MM.1S (cell line): ENCODE data around the gene TMEM121B.

Experiments
- DNase-seq: peaks from one replicate; pipeline ENCODE4 v3.0.0-alpha.2; 2015
- H2AFZ ChIP-seq: fragments of 300-600 bp; sonication (generic); 2 replicates; pipeline ENCODE4 v1.6.0; 2016; ENCODE audit warnings: antibody characterized with exemption, low read length
- H3F3A ChIP-seq: fragments of 300-600 bp; sonication (generic); 2 replicates; pipeline ENCODE4 v1.6.1; 2016; ENCODE audit warnings: mild to moderate bottlenecking, antibody characterized with exemption, low read length, moderate library complexity, mixed read lengths; ENCODE audit not compliant: insufficient read depth
- H3K27ac ChIP-seq: fragments of 300-600 bp; sonication (generic); 2 replicates; pipeline ENCODE4 v1.5.1; 2016; ENCODE audit warnings: mild to moderate bottlenecking, low read length
- H3K27me3 ChIP-seq: fragments of 300-600 bp; sonication (generic); replicated peaks from 2 replicates; pipeline ENCODE4 v1.6.0; 2016; ENCODE audit warnings: low read length; ENCODE audit not compliant: insufficient read depth
- H3K36me3 ChIP-seq: fragments of 300-600 bp; sonication (generic); replicated peaks from 2 replicates; pipeline ENCODE4 v1.6.1; 2016; ENCODE audit warnings: mild to moderate bottlenecking, low read length, mixed read lengths; ENCODE audit not compliant: insufficient read depth
- H3K4me1 ChIP-seq: fragments of 300-600 bp; sonication (generic); 2 replicates; pipeline ENCODE4 v1.6.1; 2016; ENCODE audit warnings: low read length, mixed read lengths
- H3K4me2 ChIP-seq: fragments of 300-600 bp; sonication (generic); 2 replicates; pipeline ENCODE4 v1.6.0; 2016; ENCODE audit warnings: low read depth, low read length
- H3K4me3 ChIP-seq: fragments of 300-600 bp; sonication (generic); 2 replicates; pipeline ENCODE4 v1.5.1; 2016; ENCODE audit warnings: low read length, mixed read lengths
- H3K79me2 ChIP-seq: fragments of 300-600 bp; sonication (generic); 2 replicates; pipeline ENCODE4 v1.6.1; 2016; ENCODE audit warnings: mixed run types, low read length, mixed read lengths
- H3K9ac ChIP-seq: fragments of 300-600 bp; sonication (generic); 2 replicates; pipeline ENCODE4 v1.6.1; 2016; ENCODE audit warnings: low read length, mixed read lengths
- H3K9me2 ChIP-seq: fragments of 300-600 bp; sonication (generic); replicated peaks from 2 replicates; pipeline ENCODE4 v1.6.1; 2016; ENCODE audit warnings: mild to moderate bottlenecking, low read length, mixed read lengths; ENCODE audit not compliant: insufficient read depth
- H3K9me3 ChIP-seq: fragments of 300-600 bp; sonication (generic); replicated peaks from 2 replicates; pipeline ENCODE4 v1.6.1; 2016; ENCODE audit warnings: mild to moderate bottlenecking, low read length, mixed read lengths; ENCODE audit not compliant: insufficient read depth
- H4K20me1 ChIP-seq: fragments of 300-600 bp; sonication (generic); 2 replicates; pipeline ENCODE4 v1.6.1; 2016; ENCODE audit warnings: mild to moderate bottlenecking, low read length, moderate library complexity, mixed read lengths; ENCODE audit not compliant: insufficient read depth
- CTCF ChIP-seq: fragments of 300-600 bp; sonication (generic); IDR thresholded peaks from 2 replicates; pipeline ENCODE4 v1.5.1; 2016; ENCODE audit warnings: antibody characterized with exemption, low read length, mixed read lengths
- EZH2 ChIP-seq: fragments of 300-600 bp; sonication (generic); optimal IDR thresholded peaks from 2 replicates; pipeline ENCODE3; 2017; ENCODE audit warnings: low read depth, mild to moderate bottlenecking, antibody characterized with exemption, low read length, mixed read lengths
- EZH2phosphoT487 ChIP-seq: fragments of 300-600 bp; sonication (generic); IDR thresholded peaks from 2 replicates; pipeline ENCODE4 v1.6.1; 2018; ENCODE audit warnings: antibody characterized with exemption, low read length

Gene TMEM121B

GRCh38 chr22:17135153-17135760 lies 14.1 kb upstream of the TMEM121B start:
- no peak overlapping the region for H2AFZ ChIP-seq
- no peaks in the 10 kb centered on the region for H3K27me3 ChIP-seq
- H3K4me2 ChIP-seq, result no peak overlapping the region
- no peaks in the 10 kb centered on the region for H3K79me2 ChIP-seq
- no peaks in the 10 kb centered on the region for H4K20me1 ChIP-seq
- TF ChIP-seq EZH2 (no peak), CTCF (no peak), EZH2phosphoT487 (no peak)
- H3K9ac ChIP-seq, result no peak overlapping the region
- no peak overlapping the region for H3K27ac ChIP-seq
- no peak overlapping the region for H3K4me3 ChIP-seq
- peaks cover 7% of the 10 kb centered on the region for H3K4me1 ChIP-seq
- no peaks in the 10 kb centered on the region for H3K9me3 ChIP-seq
- no peaks in the 10 kb centered on the region for H3K36me3 ChIP-seq
- H3F3A ChIP-seq, result no peaks in the 10 kb centered on the region
- DNase-seq, result no peak
- no peaks in the 10 kb centered on the region for H3K9me2 ChIP-seq

- H3K9me3 ChIP-seq, result no peaks in the 10 kb centered on the region
- TF ChIP-seq EZH2phosphoT487 (no peak), EZH2 (no peak), CTCF (no peak)
- no peak overlapping the region for H2AFZ ChIP-seq
- peaks cover 7% of the 10 kb centered on the region for H3K4me1 ChIP-seq
- H3K9me2 ChIP-seq, result no peaks in the 10 kb centered on the region
- no peaks in the 10 kb centered on the region for H3K79me2 ChIP-seq
- H3K4me3 ChIP-seq, result no peak overlapping the region
- DNase-seq, result no peak
- H4K20me1 ChIP-seq, result no peaks in the 10 kb centered on the region
- no peaks in the 10 kb centered on the region for H3F3A ChIP-seq
- no peak overlapping the region for H3K27ac ChIP-seq
- H3K27me3 ChIP-seq, result no peaks in the 10 kb centered on the region
- H3K36me3 ChIP-seq, result no peaks in the 10 kb centered on the region
- no peak overlapping the region for H3K4me2 ChIP-seq
- no peak overlapping the region for H3K9ac ChIP-seq
These were observed 12.0 kb upstream of the TMEM121B start for GRCh38 chr22:17133137-17133536.

- Histone ChIP-seq H3K9me2 (no peaks in the 10 kb centered on the region), H3K9ac (no peak overlapping the region), H2AFZ (0 out of 2 replicates have a peak overlapping the region, but pooled peaks have one; percentile 15), H3K79me2 (no peaks in the 10 kb centered on the region), H3F3A (no peaks in the 10 kb centered on the region), H3K36me3 (no peaks in the 10 kb centered on the region), H3K4me3 (no peak overlapping the region), H4K20me1 (no peaks in the 10 kb centered on the region), H3K27ac (no peak overlapping the region), H3K9me3 (no peaks in the 10 kb centered on the region), H3K4me1 (peaks cover 7% of the 10 kb centered on the region), H3K4me2 (no peak overlapping the region), H3K27me3 (no peaks in the 10 kb centered on the region)
- TF ChIP-seq EZH2, result no peak
- no peak for TF ChIP-seq EZH2phosphoT487
- no peak for DNase-seq
These were observed 11.0 kb upstream of the TMEM121B start for GRCh38 chr22:17132112-17132511.

GRCh38 chr22:17131686-17132085 lies 10.5 kb upstream of the TMEM121B start:
- DNase-seq, result no peak
- no peak overlapping the region for H2AFZ ChIP-seq
- peaks cover 7% of the 10 kb centered on the region for H3K4me1 ChIP-seq
- H3K27me3 ChIP-seq, result no peaks in the 10 kb centered on the region
- H3K9ac ChIP-seq, result no peak overlapping the region
- no peak overlapping the region for H3K4me3 ChIP-seq
- no peaks in the 10 kb centered on the region for H3K9me3 ChIP-seq
- TF ChIP-seq EZH2phosphoT487 (no peak), EZH2 (no peak), CTCF (no peak)
- H4K20me1 ChIP-seq, result no peaks in the 10 kb centered on the region
- H3K9me2 ChIP-seq, result no peaks in the 10 kb centered on the region
- no peaks in the 10 kb centered on the region for H3F3A ChIP-seq
- H3K36me3 ChIP-seq, result no peaks in the 10 kb centered on the region
- H3K27ac ChIP-seq, result no peak overlapping the region
- no peaks in the 10 kb centered on the region for H3K79me2 ChIP-seq
- H3K4me2 ChIP-seq, result no peak overlapping the region
